Urinary bladder (tissue), 4 donors: ENCODE data around the gene KDM1B. TPM values are rescaled to one million over a fixed set of nuclear protein-coding genes. Genes with fewer than 3 reads are reported as not detected.
"Not testable (repeated sequence)": the region's sequence is repeated elsewhere in the genome, so short reads cannot be mapped to it uniquely, and the experiment has no call there.

Source experiments
- DNase-seq: peaks from one replicate; pipeline ENCODE4 v3.0.0-alpha.2; 2015; ENCODE audit errors: extremely low spot score
- H3K27ac ChIP-seq: one replicate; pipeline ENCODE4 v1.5.1; 2013; ENCODE audit warnings: low read depth, mild to moderate bottlenecking, moderate library complexity
- H3K36me3 ChIP-seq: one replicate; pipeline ENCODE4 v1.6.1; 2013; ENCODE audit warnings: mild to moderate bottlenecking, moderate library complexity; ENCODE audit not compliant: insufficient read depth
- H3K4me1 ChIP-seq: one replicate; pipeline ENCODE4 v1.6.1; 2013; ENCODE audit warnings: mild to moderate bottlenecking, moderate library complexity; ENCODE audit not compliant: insufficient read depth
- H3K4me3 ChIP-seq: one replicate; pipeline ENCODE4 v1.5.1; 2013; ENCODE audit warnings: low read depth, low read length
- WGBS: extraction: QIAGEN DNeasy Blood & Tissue Kit; methylation state at CpG from one replicate; pipeline ENCODE4 v1.1.7; 2013; 5-methylcytosine and 5-hydroxymethylcytosine counted together
- polyA plus RNA-seq: library from polyadenylated mRNA; stranded (reverse); fragments of 200-250 nt; gene quantifications from one replicate; pipeline ENCODE4 v1.2.3, GENCODE V29; 2013
- total RNA-seq: library from RNA; depleted of rRNA; stranded (reverse); fragments of >200 nt; gene quantifications from one replicate; pipeline ENCODE4 v1.2.3, GENCODE V29; 2014
- donor health status: healthy with polysubstance abuse.
- donor health status: healthy.

Gene KDM1B
- total and polyA plus RNA-seq, 2 donors, result 12.3 to 23.1 TPM

GRCh38 chr6:18212231-18212630 is 57.0 kb downstream of the KDM1B start:
- 86% methylated on average over 4 of the region's 4 CpGs for WGBS
- no peak overlapping the region for H3K4me3 ChIP-seq
- no peaks in the 10 kb centered on the region for H3K36me3 ChIP-seq
- H3K27ac ChIP-seq, result no peak overlapping the region
- no peak for DNase-seq
- no peaks in the 10 kb centered on the region for H3K4me1 ChIP-seq

- WGBS, result 95% methylated on average over 9 of the region's 9 CpGs
These were observed 58.2 kb downstream of the KDM1B start for GRCh38 chr6:18213439-18213838.

GRCh38 chr6:18214003-18214402 is 58.8 kb downstream of the KDM1B start:
- WGBS, result 80% methylated on average over 4 of the region's 4 CpGs
- no peaks in the 10 kb centered on the region for H3K36me3 ChIP-seq
- H3K27ac ChIP-seq, result no peak overlapping the region
- DNase-seq, result no peak
- H3K4me3 ChIP-seq, result no peak overlapping the region
- H3K4me1 ChIP-seq, result no peaks in the 10 kb centered on the region

More at GRCh38 chr6:18213439-18213838, 58.2 kb downstream of the KDM1B start:
- no peaks in the 10 kb centered on the region for H3K36me3 ChIP-seq
- H3K4me1 ChIP-seq, result no peaks in the 10 kb centered on the region
- DNase-seq, result no peak
- H3K4me3 ChIP-seq, result no peak overlapping the region
- H3K27ac ChIP-seq, result no peak overlapping the region

- 74% methylated on average over 7 of the region's 7 CpGs for WGBS
- no peaks in the 10 kb centered on the region for H3K36me3 ChIP-seq
- no peak overlapping the region for H3K4me3 ChIP-seq
- no peak for DNase-seq
- no peak overlapping the region for H3K27ac ChIP-seq
- no peaks in the 10 kb centered on the region for H3K4me1 ChIP-seq
These were observed 60.2 kb downstream of the KDM1B start for GRCh38 chr6:18215436-18215835.

- DNase-seq, result no peak
- 82% methylated on average over 7 of the region's 7 CpGs for WGBS
These were observed 61.2 kb downstream of the KDM1B start for GRCh38 chr6:18216411-18216810.

GRCh38 chr6:18218233-18218632 is 63.0 kb downstream of the KDM1B start:
- 96% methylated on average over 3 of the region's 3 CpGs for WGBS
- Histone ChIP-seq H3K4me3 (no peak overlapping the region), H3K4me1 (no peaks in the 10 kb centered on the region), H3K27ac (no peak overlapping the region), H3K36me3 (peaks cover 2% of the 10 kb centered on the region)
- DNase-seq, result no peak

More at GRCh38 chr6:18216411-18216810, 61.2 kb downstream of the KDM1B start:
- Histone ChIP-seq H3K27ac (no peak overlapping the region), H3K4me3 (no peak overlapping the region), H3K4me1 (no peaks in the 10 kb centered on the region), H3K36me3 (peaks cover 2% of the 10 kb centered on the region)

GRCh38 chr6:18219591-18219990 is 64.4 kb downstream of the KDM1B start:
- no peak for DNase-seq
- Histone ChIP-seq H3K36me3 (peaks cover 2% of the 10 kb centered on the region), H3K4me1 (no peaks in the 10 kb centered on the region), H3K4me3 (no peak overlapping the region), H3K27ac (no peak overlapping the region)
- 41% methylated on average over 7 of the region's 7 CpGs for WGBS

GRCh38 chr6:18221288-18221615 is 66.0 kb downstream of the KDM1B start:
- peaks cover 3% of the 10 kb centered on the region for H3K36me3 ChIP-seq
- DNase-seq, result no peak
- H3K27ac ChIP-seq, result no peak overlapping the region
- no peak overlapping the region for H3K4me3 ChIP-seq
- no peaks in the 10 kb centered on the region for H3K4me1 ChIP-seq
- WGBS, result 94% methylated on average over 4 of the region's 4 CpGs

- WGBS, result 75% methylated on average over 5 of the region's 5 CpGs
- H3K27ac ChIP-seq, DNase-seq, H3K36me3 ChIP-seq, H3K4me1 ChIP-seq, H3K4me3 ChIP-seq: not testable (repeated sequence)
These were observed 71.4 kb downstream of the KDM1B start for GRCh38 chr6:18226451-18227105.

GRCh38 chr6:18227166-18227565 is 71.9 kb downstream of the KDM1B start:
- DNase-seq, H3K4me1 ChIP-seq, H3K36me3 ChIP-seq, H3K27ac ChIP-seq, H3K4me3 ChIP-seq: not testable (repeated sequence)
- 95% methylated on average over 8 of the region's 9 CpGs for WGBS

GRCh38 chr6:18228590-18228989 is 73.4 kb downstream of the KDM1B start:
- H3K36me3 ChIP-seq, DNase-seq, H3K4me3 ChIP-seq, H3K4me1 ChIP-seq, H3K27ac ChIP-seq: not testable (repeated sequence)
- 98% methylated on average over 14 of the region's 14 CpGs for WGBS

GRCh38 chr6:18231856-18232255 is 76.6 kb downstream of the KDM1B start:
- not testable (repeated sequence) for H3K4me3 ChIP-seq, H3K27ac ChIP-seq, H3K36me3 ChIP-seq, H3K4me1 ChIP-seq, DNase-seq
- 89% methylated on average over 7 of the region's 7 CpGs for WGBS

- not testable (repeated sequence) for H3K27ac ChIP-seq, DNase-seq, H3K4me1 ChIP-seq, H3K36me3 ChIP-seq, H3K4me3 ChIP-seq
- WGBS, result 97% methylated on average over 3 of the region's 4 CpGs
These were observed 78.5 kb downstream of the KDM1B start for GRCh38 chr6:18233770-18234169.

GRCh38 chr6:18234564-18234963 is 79.3 kb downstream of the KDM1B start:
- H3K36me3 ChIP-seq, result peaks cover 5% of the 10 kb centered on the region
- no peak for DNase-seq
- H3K4me1 ChIP-seq, result no peaks in the 10 kb centered on the region
- H3K27ac ChIP-seq, result no peak overlapping the region
- WGBS, result 96% methylated on average over 1 of the region's 1 CpG
- no peak overlapping the region for H3K4me3 ChIP-seq

GRCh38 chr6:18235524-18235923 is 80.3 kb downstream of the KDM1B start:
- 97% methylated on average over 3 of the region's 3 CpGs for WGBS
- Histone ChIP-seq H3K4me1 (no peaks in the 10 kb centered on the region), H3K27ac (no peak overlapping the region), H3K36me3 (peaks cover 5% of the 10 kb centered on the region), H3K4me3 (no peak overlapping the region)
- no peak for DNase-seq
